ENCODE data around the gene POLR3E.

Gene POLR3E

DNA sequence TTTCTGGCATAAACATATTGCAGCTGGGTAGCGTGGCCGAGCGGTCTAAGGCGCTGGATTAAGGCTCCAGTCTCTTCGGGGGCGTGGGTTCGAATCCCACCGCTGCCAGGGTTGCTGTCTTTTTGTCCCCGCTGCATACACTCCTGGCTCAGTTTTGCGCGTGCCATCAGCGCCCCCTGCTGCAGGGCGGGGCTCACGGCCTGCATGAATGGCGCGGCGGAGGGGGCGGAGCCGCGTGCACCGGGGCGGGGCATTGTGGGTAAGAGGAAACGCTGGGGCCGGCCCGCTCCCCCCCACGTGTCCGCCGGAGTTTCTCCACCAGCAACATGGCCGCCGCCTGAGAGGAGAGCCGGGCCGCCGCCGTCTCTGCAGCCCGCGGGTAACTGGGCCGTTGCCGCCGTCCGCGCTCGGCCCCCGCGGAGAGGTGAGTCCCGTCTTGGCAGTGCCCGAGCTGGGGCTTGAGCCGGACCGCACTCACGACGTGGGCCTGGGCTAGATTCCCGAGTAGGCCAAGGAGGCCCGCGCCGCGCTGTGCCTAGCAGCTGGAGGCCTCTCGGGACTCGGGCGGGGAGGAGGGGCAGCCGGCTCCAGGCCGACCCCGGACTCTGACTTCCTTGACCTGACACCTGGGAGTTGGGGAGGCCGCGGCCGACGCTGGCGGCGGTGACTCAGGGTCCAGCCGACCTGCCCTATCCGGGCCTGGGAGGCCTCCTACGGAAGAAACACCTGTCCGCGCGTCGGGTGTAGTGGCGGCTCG is at the start of gene POLR3E:
Gene POLR3E (plus strand): TSS at position 296 of the 757 bp plus-strand sequence. CDS start 5,560 bp downstream, outside the sequence.
- peak; percentile 78 for DNase-seq

GRCh38 chr16:22250522-22250921 is 46.7 kb upstream of the POLR3E start:
- DNase-seq = no peak

- no peak for DNase-seq
Measured at GRCh38 chr16:22252317-22252716, 44.9 kb upstream of the POLR3E start.

- DNase-seq = no peak
Measured at GRCh38 chr16:22253272-22253671, 43.9 kb upstream of the POLR3E start.

- DNase-seq = no peak
Measured at GRCh38 chr16:22255335-22255734, 41.9 kb upstream of the POLR3E start.

DNA sequence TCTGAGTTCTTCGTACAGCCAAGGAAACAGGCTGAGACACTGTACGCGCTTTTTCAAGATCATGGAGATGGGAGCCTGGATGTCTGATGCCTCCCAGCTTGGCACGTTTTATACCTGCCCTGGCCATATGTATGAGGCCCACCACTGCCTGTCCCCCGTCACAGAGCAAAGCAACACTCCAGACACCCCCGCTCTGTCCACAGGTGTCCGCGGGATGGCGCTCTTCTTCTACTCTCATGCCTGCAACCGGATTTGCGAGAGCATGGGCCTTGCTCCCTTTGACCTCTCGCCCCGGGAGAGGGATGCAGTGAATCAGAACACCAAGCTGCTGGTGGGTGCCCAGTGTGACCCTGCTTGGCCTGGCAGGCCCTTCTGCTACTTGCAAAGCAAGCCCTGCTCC is 39.8 kb upstream of the POLR3E start:
- DNase-seq = no peak

- DNase-seq = no peak
Measured at GRCh38 chr16:22260490-22260889, 36.7 kb upstream of the POLR3E start.

DNA sequence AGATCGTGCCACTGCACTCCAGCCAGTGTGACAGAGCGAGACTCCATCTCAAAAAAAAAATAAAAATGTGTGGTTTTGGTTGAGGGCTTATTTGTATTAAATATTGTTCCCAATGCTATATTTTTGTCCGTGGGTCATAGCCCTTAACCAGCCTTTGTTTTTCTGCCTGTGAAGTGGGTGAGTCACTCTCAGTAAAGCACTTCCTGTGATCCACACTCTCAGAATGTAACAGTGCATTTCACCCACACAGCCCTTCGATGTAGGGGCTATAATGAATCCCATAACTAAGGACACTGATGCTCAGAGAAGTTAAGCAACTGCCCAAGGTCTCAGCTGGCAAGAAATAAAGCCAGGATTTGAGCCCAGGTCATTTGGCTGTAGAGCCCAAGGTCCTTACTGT is 34.7 kb upstream of the POLR3E start:
- DNase-seq = no peak

GRCh38 chr16:22264786-22265185 is 32.4 kb upstream of the POLR3E start:
- DNase-seq = no peak

DNA sequence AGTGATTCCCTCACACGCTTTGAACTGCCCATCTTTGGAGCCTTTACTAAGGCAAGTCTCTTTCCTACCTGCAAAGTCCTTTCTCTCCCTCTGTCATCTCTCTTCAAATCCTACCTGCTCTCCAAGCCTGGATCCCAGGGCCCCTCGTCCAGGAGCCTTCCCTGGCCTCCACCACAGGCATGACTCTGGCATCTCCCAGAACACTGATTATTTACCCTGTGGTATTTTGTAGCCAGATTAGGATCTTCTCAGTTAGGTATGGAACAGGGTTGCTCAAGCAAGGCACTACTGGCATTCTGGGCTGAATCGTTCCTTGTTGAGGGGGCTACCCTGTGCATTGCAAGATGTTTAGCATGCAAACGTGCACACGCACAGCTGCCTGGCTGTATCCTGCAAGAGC is 31.9 kb upstream of the POLR3E start:
- DNase-seq = no peak

DNA sequence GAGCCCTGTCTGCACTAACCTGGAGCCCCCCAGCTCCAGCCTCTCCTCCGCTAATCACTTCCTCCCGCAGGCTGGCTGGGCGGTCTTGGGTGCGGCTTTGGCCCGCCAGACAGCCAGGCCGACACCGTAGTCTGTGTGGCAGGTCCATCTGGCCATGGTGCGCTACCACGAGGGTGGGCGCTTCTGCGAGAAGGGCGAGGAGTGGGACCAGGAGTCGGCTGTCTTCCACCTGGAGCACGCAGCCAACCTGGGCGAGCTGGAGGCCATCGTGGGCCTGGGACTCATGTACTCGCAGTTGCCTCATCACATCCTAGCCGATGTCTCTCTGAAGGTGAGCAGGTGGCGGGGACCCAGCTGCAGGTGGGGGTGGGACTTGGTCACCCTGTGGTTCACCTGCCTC is 30.7 kb upstream of the POLR3E start:
- DNase-seq = no peak

- no peak for DNase-seq
Measured at GRCh38 chr16:22267764-22268163, 29.4 kb upstream of the POLR3E start.

- no peak for DNase-seq
Measured at GRCh38 chr16:22270525-22270924, 26.7 kb upstream of the POLR3E start.

DNA sequence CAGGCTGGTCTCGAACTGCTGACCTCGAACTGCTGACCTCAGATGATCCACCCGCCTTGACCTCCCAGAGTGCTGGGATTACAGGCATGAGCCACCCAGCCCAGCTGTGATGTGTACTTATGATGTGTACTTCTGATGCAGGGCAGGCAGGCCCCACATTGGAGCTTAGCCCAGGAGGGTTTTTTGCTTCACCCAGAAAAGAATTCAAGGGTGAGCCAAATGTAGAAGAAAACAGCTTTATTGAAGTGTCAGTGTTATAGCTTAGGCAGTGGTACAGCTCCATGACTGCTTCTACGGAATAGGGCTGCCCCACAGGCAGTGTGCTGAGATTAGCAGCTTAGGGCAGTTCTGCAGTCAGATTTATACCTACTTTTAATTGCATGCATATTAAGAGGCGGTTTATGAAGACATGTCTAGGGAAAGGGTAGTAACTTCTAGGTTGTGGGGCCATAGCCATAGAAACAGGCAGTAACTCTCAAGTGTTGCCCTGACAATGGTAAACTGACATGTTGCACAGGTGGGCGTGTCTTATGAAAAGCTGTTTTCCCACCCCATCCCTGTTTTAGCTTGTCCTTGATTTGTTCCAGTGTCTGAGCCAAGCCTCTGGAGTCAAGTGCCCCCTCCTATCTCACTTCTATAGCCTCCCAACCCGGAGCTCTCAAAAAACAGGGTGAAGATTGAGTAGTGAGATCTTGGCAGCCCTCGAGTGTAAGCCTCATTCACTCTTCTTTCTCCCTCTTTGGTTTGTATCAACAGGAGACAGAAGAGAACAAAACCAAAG is 24.1 kb upstream of the POLR3E start:
- DNase-seq = no peak

- DNase-seq = no peak
Measured at GRCh38 chr16:22274916-22275315, 22.3 kb upstream of the POLR3E start.

GRCh38 chr16:22278441-22279230 is 18.6 kb upstream of the POLR3E start:
- no peak for DNase-seq

- no peak for DNase-seq
Measured at GRCh38 chr16:22282254-22282892, 14.8 kb upstream of the POLR3E start.

- DNase-seq = no peak
Measured at GRCh38 chr16:22284637-22285036, 12.6 kb upstream of the POLR3E start.

DNA sequence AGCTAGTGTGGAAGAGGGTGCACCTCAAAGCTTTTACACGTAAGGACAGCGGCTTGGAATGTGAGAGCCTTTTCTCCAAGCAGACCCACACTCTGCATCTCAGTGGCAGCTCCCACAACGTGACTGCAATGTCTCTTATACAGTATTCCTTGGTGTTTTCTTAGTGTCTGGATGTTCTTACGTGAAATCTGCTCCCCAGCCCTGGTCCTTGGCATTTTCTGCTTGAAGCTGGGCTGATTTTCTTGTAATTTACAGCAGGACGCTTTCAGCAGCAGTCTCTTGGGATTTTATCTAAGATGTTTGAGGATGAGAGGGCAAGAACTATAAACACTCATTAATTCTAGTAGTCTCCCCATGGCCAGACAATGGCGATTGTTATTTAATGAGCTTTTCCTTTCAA is 12.1 kb upstream of the POLR3E start:
- DNase-seq = no peak

DNA sequence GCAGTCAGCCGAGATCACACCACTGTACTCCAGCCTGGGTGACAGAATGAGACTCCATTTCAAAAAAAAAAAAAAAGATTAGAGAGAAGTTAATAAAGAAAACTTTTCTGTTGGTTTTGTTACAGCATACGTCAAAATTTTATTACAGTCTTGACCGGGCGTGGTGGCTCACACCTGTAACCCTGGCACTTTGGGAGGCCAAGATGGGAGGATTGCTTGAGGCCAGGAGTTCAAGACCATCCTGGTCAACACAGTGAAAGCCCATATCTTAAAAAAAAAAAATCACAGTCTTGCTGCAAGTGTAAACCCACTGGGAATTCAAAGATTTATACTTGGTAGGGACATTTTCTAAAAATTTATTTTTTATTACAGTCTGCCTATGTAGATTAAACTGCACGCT is 6.2 kb upstream of the POLR3E start:
- no peak for DNase-seq

DNA sequence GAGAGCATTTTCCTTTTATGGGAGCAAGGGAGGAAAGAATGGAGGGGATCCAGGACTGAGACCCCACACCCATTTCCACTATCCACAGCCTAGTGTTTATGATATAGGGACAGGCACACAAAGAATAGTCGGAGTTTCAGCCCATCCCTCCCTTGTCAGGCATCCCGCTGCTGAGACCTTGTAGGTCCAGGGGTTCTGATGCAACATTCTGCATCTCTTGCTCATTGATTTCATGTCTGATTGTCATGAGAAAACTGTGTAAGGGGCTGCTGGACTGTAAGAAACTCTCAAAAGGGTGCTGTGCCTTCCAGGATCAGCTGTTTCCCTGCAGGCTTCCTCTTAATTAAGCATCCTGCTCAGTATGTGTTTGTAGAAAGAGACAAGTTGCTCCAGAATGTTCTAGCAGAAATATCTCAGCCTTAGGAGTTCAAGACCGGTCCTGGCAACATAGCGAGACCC is 5.3 kb upstream of the POLR3E start:
- no peak for DNase-seq

DNA sequence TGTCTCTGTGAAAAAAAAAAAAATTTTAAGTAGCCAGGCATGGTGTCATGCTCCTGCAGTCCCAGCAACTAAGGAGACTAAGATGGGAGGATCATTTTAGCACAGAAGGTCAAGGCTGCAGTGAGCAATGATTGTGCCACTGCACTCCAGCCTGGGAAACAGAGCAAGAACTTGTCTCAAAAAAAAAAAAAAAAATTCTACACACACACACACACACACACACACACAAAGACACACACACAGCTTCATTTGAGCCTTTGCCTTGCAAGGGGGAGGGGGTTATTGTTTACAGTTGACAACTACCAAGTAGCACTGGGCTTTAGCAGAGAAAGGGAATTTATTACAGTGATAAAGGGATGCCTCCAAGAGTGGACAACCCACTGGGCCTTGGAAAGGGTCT is 4.9 kb upstream of the POLR3E start:
- DNase-seq = no peak
